Skin of body (tissue), 2 donors: Measurements from ENCODE around the gene OR6B3. TPM values are rescaled to one million over a fixed set of nuclear protein-coding genes. Genes with fewer than 3 reads are reported as not detected.
"Not testable (repeated sequence)": the region's sequence is repeated elsewhere in the genome, so short reads cannot be mapped to it uniquely, and the experiment has no call there.

Source experiments
- DNase-seq: peaks from one replicate; lab custom pipeline; 2025; lab: John Stamatoyannopoulos, UW
- total RNA-seq: library from RNA; depleted of rRNA; stranded (reverse); fragments of >200 nt; gene quantifications from one replicate; pipeline ENCODE4 v1.2.3, GENCODE V29; 2014

Gene OR6B3
- total RNA-seq, 1 donor from 2014 or later = not detected

GRCh38 chr2:240044096-240044495 is 9.2 kb downstream of the OR6B3 start:
- DNase-seq = not testable (repeated sequence)

GRCh38 chr2:240043279-240043989 is 9.9 kb downstream of the OR6B3 start:
- DNase-seq = no peak

GRCh38 chr2:240042740-240043139 is 10.6 kb downstream of the OR6B3 start:
- no peak for DNase-seq

- no peak for DNase-seq
Measured at GRCh38 chr2:240041363-240041762, 12.0 kb downstream of the OR6B3 start.

- no peak for DNase-seq
Measured at GRCh38 chr2:240037358-240037757, 16.0 kb downstream of the OR6B3 start.

GRCh38 chr2:240033330-240033678 is 20.0 kb downstream of the OR6B3 start:
- no peak for DNase-seq

DNA sequence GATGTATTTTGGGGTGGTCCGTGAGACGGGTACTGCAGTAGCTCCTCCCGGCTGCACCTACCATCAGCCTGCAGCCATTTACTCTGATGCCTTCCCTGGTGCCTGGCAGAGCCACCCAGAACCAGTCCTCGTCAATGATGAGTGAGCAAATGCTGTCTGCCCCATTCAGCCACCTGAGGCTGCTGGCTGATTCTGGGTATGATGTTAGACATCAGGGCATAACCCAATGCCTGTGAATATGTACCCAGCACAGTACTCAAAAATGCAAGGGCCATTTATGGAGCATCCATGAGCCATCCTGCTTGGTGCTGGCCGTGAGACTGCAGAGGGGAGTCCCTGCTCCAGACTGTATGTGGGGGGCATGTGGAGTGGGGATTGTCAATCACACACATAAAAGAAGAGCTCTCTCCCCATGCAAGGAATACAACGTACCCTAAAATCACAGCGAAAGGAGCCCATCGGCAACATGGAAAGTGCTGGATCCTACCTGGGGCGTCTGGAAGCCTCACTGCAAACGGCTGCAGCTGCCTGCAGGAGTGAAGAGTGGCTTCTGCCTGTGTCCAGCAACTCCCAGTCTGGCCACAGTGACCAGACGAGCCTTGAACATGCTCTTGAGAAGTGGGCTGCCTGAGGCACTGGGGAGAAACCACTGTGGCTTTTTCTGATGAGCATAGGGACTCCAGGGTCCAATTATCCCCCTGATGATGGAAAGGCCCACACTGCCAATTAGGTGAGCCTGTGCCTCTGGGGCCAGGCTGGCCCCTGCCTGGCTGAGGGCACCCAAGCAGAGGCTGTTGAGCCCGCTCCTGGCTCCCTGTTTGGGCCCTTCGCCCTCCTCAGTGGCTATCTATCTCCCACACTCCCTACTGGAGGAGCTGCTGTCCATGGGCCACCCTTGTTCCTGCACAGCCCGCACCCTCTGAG is 20.7 kb downstream of the OR6B3 start:
- DNase-seq = no peak

GRCh38 chr2:240030379-240031094 is 22.8 kb downstream of the OR6B3 start, which contains the start of gene OR6B2:
Gene OR6B2, minus strand, starts transcription at chr2:240030429. Its CDS starts 0 bp downstream, at chr2:240030429.
- no peak for DNase-seq

DNA sequence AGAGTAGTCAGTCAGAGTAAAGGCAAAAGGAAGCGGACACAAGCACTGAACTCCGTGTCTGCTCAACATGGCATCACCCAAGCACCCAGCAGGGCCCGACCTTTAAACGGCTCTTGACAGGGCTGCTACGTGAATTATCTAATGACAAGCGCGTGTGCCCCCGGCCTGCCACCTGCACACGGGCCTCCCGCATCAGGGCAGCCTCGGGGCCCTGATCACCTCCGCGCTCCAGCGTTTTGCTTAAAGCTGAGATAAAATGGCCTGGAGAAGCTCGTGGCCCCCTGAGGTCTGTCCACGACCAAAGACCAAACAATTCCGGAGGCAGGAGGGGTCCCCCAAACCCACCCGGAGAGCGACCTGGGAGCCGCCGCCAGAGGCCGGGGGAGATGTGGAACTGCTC is 28.6 kb downstream of the OR6B3 start:
- DNase-seq = no peak

- no peak for DNase-seq
Measured at GRCh38 chr2:240023792-240024191, 29.5 kb downstream of the OR6B3 start.

- DNase-seq = no peak
Measured at GRCh38 chr2:240021488-240022104, 31.7 kb downstream of the OR6B3 start.

- no peak for DNase-seq
Measured at GRCh38 chr2:240018071-240018750, 35.1 kb downstream of the OR6B3 start.

DNA sequence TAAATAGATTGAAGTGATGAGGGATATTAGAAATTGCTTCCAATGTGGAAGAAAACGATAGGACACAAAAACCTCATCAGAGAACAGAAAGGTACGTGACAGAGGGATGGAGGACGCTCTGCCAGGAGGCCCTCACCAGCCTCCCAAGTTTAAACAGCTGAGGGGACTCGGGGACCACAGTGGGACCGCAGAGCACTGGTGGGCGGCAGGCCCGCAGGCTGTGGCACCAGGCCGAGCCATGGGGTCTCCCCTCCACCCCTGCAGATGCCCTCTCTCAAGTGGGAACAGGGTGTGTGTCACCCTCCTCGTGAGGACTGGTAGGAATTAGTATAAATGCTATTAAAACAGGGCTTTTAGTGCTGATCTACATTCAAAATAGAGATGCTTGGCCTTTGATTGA is 39.0 kb downstream of the OR6B3 start:
- no peak for DNase-seq

GRCh38 chr2:240013343-240013742 is 40.0 kb downstream of the OR6B3 start:
- no peak for DNase-seq

GRCh38 chr2:240002983-240003382 is 50.3 kb downstream of the OR6B3 start:
- no peak for DNase-seq

- no peak for DNase-seq
Measured at GRCh38 chr2:240000671-240001070, 52.6 kb downstream of the OR6B3 start.

DNA sequence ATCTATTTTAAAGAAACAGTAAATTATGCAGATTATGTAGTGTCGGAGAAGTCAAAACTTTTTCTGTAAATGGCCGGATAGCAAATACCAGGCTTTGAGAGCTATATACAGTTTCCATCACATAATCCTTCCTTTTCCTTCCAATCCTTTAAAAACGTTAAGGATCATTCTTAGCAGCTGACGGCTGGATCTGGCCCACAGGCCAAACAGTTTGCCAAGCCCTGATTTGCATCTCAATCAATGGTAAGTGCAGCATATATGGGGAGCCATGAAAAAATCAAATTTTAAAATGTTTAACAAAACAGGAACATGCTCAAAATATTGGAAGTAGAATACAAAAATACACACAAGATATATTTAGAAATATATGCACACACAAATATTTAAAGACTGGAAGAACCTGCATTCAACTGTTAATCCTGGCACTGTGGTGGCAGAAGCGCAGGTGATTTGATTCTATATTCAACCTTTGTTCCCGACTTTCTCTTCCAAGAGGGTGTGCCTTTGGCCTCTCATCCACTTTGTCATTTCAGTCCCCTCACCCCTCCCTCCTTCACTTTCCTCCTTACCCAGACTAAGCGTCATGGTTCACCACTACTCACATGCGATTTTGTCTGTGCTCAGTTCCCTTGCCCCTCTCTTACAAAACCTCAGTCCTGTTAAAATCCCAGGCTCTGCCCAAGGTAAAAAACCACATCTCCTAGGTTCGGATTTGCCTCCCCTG is 55.5 kb downstream of the OR6B3 start:
- no peak for DNase-seq
